Naive thymus-derived CD4-positive, alpha-beta T cell (primary cell): ENCODE measurements around the gene C3. TPM values are rescaled to one million over a fixed set of nuclear protein-coding genes. Genes with fewer than 3 reads are reported as not detected.

Experiments
- ATAC-seq: fragments of 150-1000 bp; cut with Tn5 transposase; 2 replicates; pipeline ENCODE4 v1.10.0; 2021; ENCODE audit warnings: mild to moderate bottlenecking, moderate library complexity
- CTCF ChIA-PET: fragments of 350-600 bp; sonication (Branson Sonifier 250); formaldehyde crosslinking; loops from one replicate; lab custom pipeline; 2021; ENCODE audit warnings: antibody characterized with exemption; lab: Charles Lee
- POLR2A ChIA-PET: fragments of 350-600 bp; sonication (Branson Sonifier 250); formaldehyde crosslinking; loops from one replicate; lab custom pipeline; 2021; ENCODE audit warnings: antibody characterized with exemption, inconsistent platforms; lab: Charles Lee
- DNase-seq, 9 donors: peaks; one replicate each; pipeline versions ENCODE4 v3.0.0 to v3.0.0-alpha.2; 2020 to 2022; ENCODE audit warnings: mixed read lengths in 1 of 9
- H3K27ac ChIP-seq: one replicate; pipeline ENCODE4 v1.7.0; 2013; ENCODE audit warnings: mild to moderate bottlenecking, low read depth, low read length, moderate library complexity
- H3K27me3 ChIP-seq, 2 donors: one replicate each; pipeline ENCODE4 v1.7.0; 2013; ENCODE audit warnings: low read length in 2 of 2, mild to moderate bottlenecking in 2 of 2, moderate library complexity in 2 of 2; ENCODE audit not compliant: control insufficient read depth in 2 of 2, insufficient read depth in 2 of 2
- H3K36me3 ChIP-seq, 3 experiments: 1 replicate in 2 of 3; 2 replicates in 1 of 3; pipeline ENCODE4 v1.7.0; 2013; ENCODE audit warnings: low read length in 3 of 3, mild to moderate bottlenecking in 3 of 3, moderate library complexity in 1 of 3; ENCODE audit not compliant: insufficient read depth in 3 of 3, control insufficient read depth in 2 of 3
- H3K4me1 ChIP-seq, 2 donors: one replicate each; pipeline ENCODE4 v1.7.0; 2013; ENCODE audit warnings: low read length in 2 of 2, mild to moderate bottlenecking in 2 of 2, moderate library complexity in 1 of 2; ENCODE audit not compliant: control insufficient read depth in 2 of 2, insufficient read depth in 2 of 2
- H3K4me3 ChIP-seq: 2 replicates; pipeline ENCODE4 v1.7.0; 2013; ENCODE audit warnings: mild to moderate bottlenecking, low read length
- H3K9me3 ChIP-seq, 3 experiments: 1 replicate in 2 of 3; 2 replicates in 1 of 3; pipeline ENCODE4 v1.7.0; 2013; ENCODE audit warnings: low read length in 3 of 3; ENCODE audit not compliant: control insufficient read depth in 2 of 3
- H3K27ac Mint-ChIP-seq, 9 donors: one replicate each; pipeline ENCODE4 v1.8.0; 2020 to 2022; ENCODE audit warnings: mixed read lengths in 9 of 9, mild to moderate bottlenecking in 8 of 9, moderate library complexity in 5 of 9, inconsistent platforms in 2 of 9
- H3K27me3 Mint-ChIP-seq, 5 donors: one replicate each; pipeline ENCODE4 v1.8.0; 2021 to 2022; ENCODE audit warnings: mixed read lengths in 5 of 5, mild to moderate bottlenecking in 1 of 5
- H3K36me3 Mint-ChIP-seq, 5 donors: one replicate each; pipeline ENCODE4 v1.8.0; 2020 to 2022; ENCODE audit warnings: mixed read lengths in 5 of 5, mild to moderate bottlenecking in 3 of 5, inconsistent platforms in 1 of 5
- H3K4me1 Mint-ChIP-seq, 7 donors: one replicate each; pipeline ENCODE4 v1.8.0; 2020 to 2022; ENCODE audit warnings: mixed read lengths in 7 of 7, mild to moderate bottlenecking in 3 of 7, inconsistent platforms in 1 of 7
- H3K4me3 Mint-ChIP-seq, 10 donors: one replicate each; pipeline ENCODE4 v1.8.0; 2020 to 2022; ENCODE audit warnings: mild to moderate bottlenecking in 10 of 10, mixed read lengths in 10 of 10, moderate library complexity in 6 of 10, inconsistent platforms in 2 of 10
- H3K9me3 Mint-ChIP-seq, 11 donors: one replicate each; pipeline ENCODE4 v1.8.0; 2020 to 2022; ENCODE audit warnings: mixed read lengths in 11 of 11, mild to moderate bottlenecking in 4 of 11, inconsistent platforms in 1 of 11, moderate library complexity in 1 of 11
- intact Hi-C, 2 donors: fragments of 100-400 bp; cut with micrococcal nuclease; formaldehyde crosslinking; loops; one replicate each; pipeline ENCODE4 v1.15.1; 2023
- polyA plus RNA-seq, 2 donors: library from polyadenylated mRNA; unstranded; fragments of 300-500 nt; fragmentation: Illumina TruSeq; gene quantifications; one replicate each; pipeline ENCODE4 v1.2.3, GENCODE V29; 2021
- total RNA-seq, 6 experiments: library from RNA in 5 of 6; stranded (reverse) in 5 of 6; gene quantifications; 1 replicate in 5 of 6; 2 replicates in 1 of 6; pipeline ENCODE4 v1.2.3 and lab custom pipeline; 2021 to 2026

C3 gene
- total and polyA plus RNA-seq, 7 experiments from 2014 or later, result 0.57 to 3.7 (median 1.8) TPM; not detected in 2

GRCh38 chr19:6694147-6694815, 26.2 kb downstream of the C3 start:
- CTCF ChIA-PET, result no interaction called here
- Histone ChIP-seq H3K27me3 (no peaks in the 10 kb centered on the region), H3K27ac (no peak overlapping the region), H3K4me3 (no peak overlapping the region), H3K36me3 (no peaks in the 10 kb centered on the region), H3K4me1 (no peaks in the 10 kb centered on the region), H3K9me3 (no peaks in the 10 kb centered on the region)
- Mint-ChIP-seq H3K4me1 (peaks cover 0 to 6% (median 0%) of the 10 kb centered on the region in 7 donors), H3K4me3 (no peak overlapping the region), H3K9me3 (peaks cover 0 to 3% (median 0%) of the 10 kb centered on the region in 11 donors), H3K27me3 (peaks cover 0 to 5% (median 0%) of the 10 kb centered on the region in 5 donors), H3K27ac (no peak overlapping the region), H3K36me3 (no peaks in the 10 kb centered on the region)
- intact Hi-C loops, result no loop called here
- DNase-seq, result no peak
- no peak for ATAC-seq
- POLR2A ChIA-PET, result no interaction called here

- no peak for ATAC-seq
- Histone ChIP-seq H3K36me3 (no peaks in the 10 kb centered on the region), H3K4me1 (no peaks in the 10 kb centered on the region), H3K9me3 (no peaks in the 10 kb centered on the region), H3K27ac (no peak overlapping the region), H3K4me3 (no peak overlapping the region), H3K27me3 (no peaks in the 10 kb centered on the region)
- Mint-ChIP-seq H3K9me3 (peaks cover 0 to 3% (median 0%) of the 10 kb centered on the region in 11 donors), H3K27me3 (peaks cover 0 to 5% (median 0%) of the 10 kb centered on the region in 5 donors), H3K4me3 (no peak overlapping the region), H3K27ac (no peak overlapping the region), H3K4me1 (peaks cover 0 to 8% (median 0%) of the 10 kb centered on the region in 7 donors), H3K36me3 (no peaks in the 10 kb centered on the region)
- ChIA-PET POLR2A (no interaction called here), CTCF (no interaction called here)
- intact Hi-C loops, result no loop called here
- DNase-seq, result no peak
These were observed 26.8 kb downstream of the C3 start for GRCh38 chr19:6693681-6694080.

DNA sequence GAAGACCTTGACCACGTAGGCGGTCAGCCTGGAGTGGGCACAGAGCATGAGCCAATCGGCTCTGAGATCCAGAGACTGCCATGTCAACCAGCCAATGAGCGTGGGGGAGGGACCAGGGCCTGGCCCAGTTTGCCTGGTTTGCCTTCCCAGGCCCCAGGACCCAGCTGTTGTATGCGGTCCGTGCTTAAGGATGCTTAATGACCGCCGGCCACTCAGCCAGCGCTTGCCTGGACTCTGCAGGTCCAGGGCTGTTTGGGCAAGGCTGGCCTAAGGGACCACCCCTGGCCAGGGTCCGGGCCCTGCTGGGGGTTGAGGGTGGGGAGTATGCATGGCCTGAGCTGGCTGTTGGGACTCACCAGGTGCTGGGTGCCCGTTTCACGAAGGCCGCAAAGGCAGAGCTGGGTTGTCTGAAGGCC, 27.4 kb downstream of the C3 start:
- Mint-ChIP-seq H3K27me3 (peaks cover 0 to 5% (median 0%) of the 10 kb centered on the region in 5 donors), H3K27ac (no peak overlapping the region), H3K36me3 (no peaks in the 10 kb centered on the region), H3K9me3 (peaks cover 0 to 3% (median 0%) of the 10 kb centered on the region in 11 donors), H3K4me1 (peaks cover 0 to 10% (median 0%) of the 10 kb centered on the region in 7 donors), H3K4me3 (no peak overlapping the region)
- POLR2A ChIA-PET, result no interaction called here
- Histone ChIP-seq H3K27me3 (no peaks in the 10 kb centered on the region), H3K4me1 (no peaks in the 10 kb centered on the region), H3K27ac (no peak overlapping the region), H3K9me3 (no peaks in the 10 kb centered on the region), H3K4me3 (no peak overlapping the region), H3K36me3 (no peaks in the 10 kb centered on the region)
- CTCF ChIA-PET, result no interaction called here
- DNase-seq, result no peak
- intact Hi-C loops, result no loop called here
- no peak for ATAC-seq

- H3K27ac ChIP-seq, result no peak overlapping the region
- H3K27me3 Mint-ChIP-seq, result peaks cover 0 to 5% (median 0%) of the 10 kb centered on the region in 5 donors
- ChIA-PET POLR2A (no interaction called here), CTCF (no interaction called here)
- no peaks in the 10 kb centered on the region for H3K9me3 ChIP-seq
- H3K36me3 ChIP-seq, result no peaks in the 10 kb centered on the region
- no peak overlapping the region for H3K4me3 Mint-ChIP-seq
- DNase-seq (no peak), ATAC-seq (no peak)
- peaks cover 0 to 6% (median 0%) of the 10 kb centered on the region in 7 donors for H3K4me1 Mint-ChIP-seq
- no peak overlapping the region for H3K4me3 ChIP-seq
- peaks cover 0 to 3% (median 0%) of the 10 kb centered on the region in 11 donors for H3K9me3 Mint-ChIP-seq
- no peaks in the 10 kb centered on the region for H3K4me1 ChIP-seq
- no peaks in the 10 kb centered on the region for H3K27me3 ChIP-seq
- no peaks in the 10 kb centered on the region for H3K36me3 Mint-ChIP-seq
- peak overlapping the region in 1 of 9 donors; percentile 88 for H3K27ac Mint-ChIP-seq
- intact Hi-C loops, result no loop called here
These were observed 28.4 kb downstream of the C3 start for GRCh38 chr19:6692027-6692426.

DNA sequence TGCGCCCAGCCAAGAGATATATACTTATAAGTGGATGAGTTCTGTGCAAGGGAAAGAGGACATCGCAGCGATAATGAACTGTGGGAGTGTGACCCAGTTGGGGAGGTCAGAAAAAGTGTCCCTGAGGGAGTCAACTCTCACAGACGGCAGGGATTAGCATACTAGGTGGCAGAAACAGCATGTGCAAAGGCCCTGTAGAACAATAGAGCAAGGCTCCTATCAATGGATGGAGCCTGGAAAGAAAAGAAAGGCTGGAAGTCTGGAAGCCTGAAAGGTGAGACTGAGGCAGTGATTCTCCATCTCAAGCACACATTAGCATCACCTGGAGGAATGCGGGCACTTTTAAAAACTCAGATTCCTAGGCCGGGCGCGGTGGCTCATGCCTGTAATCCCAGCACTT, 29.1 kb downstream of the C3 start:
- Mint-ChIP-seq H3K27ac (no peak overlapping the region), H3K27me3 (peaks cover 0 to 5% (median 0%) of the 10 kb centered on the region in 5 donors), H3K36me3 (no peaks in the 10 kb centered on the region), H3K9me3 (peaks cover 0 to 3% (median 0%) of the 10 kb centered on the region in 11 donors), H3K4me3 (no peak overlapping the region), H3K4me1 (peaks cover 0 to 8% (median 0%) of the 10 kb centered on the region in 7 donors)
- no peak for DNase-seq
- H3K27ac ChIP-seq, result no peak overlapping the region
- no peaks in the 10 kb centered on the region for H3K4me1 ChIP-seq
- ATAC-seq, result no peak
- ChIA-PET POLR2A (no interaction called here), CTCF (no interaction called here)
- H3K9me3 ChIP-seq, result no peaks in the 10 kb centered on the region
- intact Hi-C loops, result no loop called here
- no peak overlapping the region for H3K4me3 ChIP-seq
- no peaks in the 10 kb centered on the region for H3K27me3 ChIP-seq
- H3K36me3 ChIP-seq, result no peaks in the 10 kb centered on the region

DNA sequence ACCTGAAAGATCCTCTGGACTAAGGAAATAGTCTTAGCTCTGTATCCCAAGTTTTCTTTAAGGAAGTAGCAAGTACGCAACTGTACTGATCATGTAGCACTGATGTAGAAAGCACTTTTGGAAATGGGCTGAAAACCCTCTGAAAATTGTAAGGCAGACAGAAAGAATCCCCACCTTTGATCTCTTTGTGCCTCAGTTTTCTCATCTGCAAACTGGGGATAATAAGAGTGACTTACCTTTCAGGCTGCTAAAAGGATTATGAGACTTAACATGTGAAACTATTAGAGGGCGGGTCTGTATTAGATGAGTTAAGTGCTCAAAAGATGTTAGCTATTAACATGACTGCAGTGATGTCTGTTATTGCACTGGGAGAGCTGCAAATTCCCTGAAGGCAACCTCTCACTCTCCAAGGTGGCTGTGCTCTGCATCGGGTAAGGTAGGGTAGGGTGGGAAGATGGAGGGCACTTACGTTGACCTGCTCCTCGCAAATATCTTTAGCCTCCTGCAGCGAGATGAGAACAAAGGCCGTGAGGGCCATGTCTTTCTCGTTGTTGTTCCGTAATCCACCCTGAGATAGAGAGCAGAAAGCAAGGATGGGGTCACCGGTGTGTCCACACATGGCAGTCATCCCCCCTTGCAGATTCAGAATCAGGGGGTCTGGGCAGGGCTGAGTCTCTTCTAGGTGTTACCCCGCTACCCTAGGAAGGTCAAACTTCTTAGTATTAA, 30.1 kb downstream of the C3 start:
- Mint-ChIP-seq H3K4me1 (peaks cover 0 to 8% (median 0%) of the 10 kb centered on the region in 7 donors), H3K9me3 (peaks cover 0 to 3% (median 0%) of the 10 kb centered on the region in 11 donors), H3K27me3 (peaks cover 0 to 5% (median 0%) of the 10 kb centered on the region in 5 donors), H3K4me3 (no peak overlapping the region), H3K36me3 (no peaks in the 10 kb centered on the region), H3K27ac (no peak overlapping the region)
- CTCF ChIA-PET, result no interaction called here
- Histone ChIP-seq H3K27me3 (no peaks in the 10 kb centered on the region), H3K27ac (no peak overlapping the region), H3K9me3 (no peaks in the 10 kb centered on the region), H3K36me3 (no peaks in the 10 kb centered on the region), H3K4me3 (no peak overlapping the region), H3K4me1 (no peaks in the 10 kb centered on the region)
- POLR2A ChIA-PET, result no interaction called here
- ATAC-seq, result no peak
- intact Hi-C loops, result no loop called here
- DNase-seq, result no peak
